Erythroblast (primary cell): Measurements from ENCODE around the gene BCL2.

Experiments used
- GATA1 ChIP-seq: IDR thresholded peaks from 2 replicates; pipeline ENCODE4 v1.6.1; 2011; ENCODE audit warnings: low read depth, mild to moderate bottlenecking, control low read depth, low read length, moderate library complexity
- POLR2A ChIP-seq: IDR thresholded peaks from 2 replicates; pipeline ENCODE4 v1.6.1; 2011; ENCODE audit warnings: mild to moderate bottlenecking, low read length

DNA sequence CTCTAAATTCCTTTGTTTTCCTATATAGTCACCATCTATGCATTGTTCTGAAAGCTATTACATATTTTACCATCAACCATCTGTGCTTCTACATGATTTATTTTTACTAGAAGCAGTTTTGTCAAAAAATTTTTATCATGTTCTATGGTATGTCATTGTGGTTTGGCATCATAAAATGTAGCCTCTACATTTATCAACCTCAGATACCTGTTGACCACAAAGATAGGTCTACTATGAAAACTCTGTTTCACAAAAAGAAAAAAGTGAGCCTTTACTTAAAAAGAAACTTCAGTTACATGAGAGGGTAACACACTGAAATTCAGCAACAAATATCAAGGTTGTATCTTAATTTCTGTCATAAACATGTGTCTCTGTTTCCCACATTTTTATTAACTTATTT is 3.7 kb downstream of the BCL2 start:
- TF ChIP-seq POLR2A (no peak), GATA1 (no peak)
